H1 (cell line): ENCODE data around the gene SLC8B1. TPM values are rescaled to one million over a fixed set of nuclear protein-coding genes. Genes with fewer than 3 reads are reported as not detected.

ENCODE experiments used
- GABPA ChIP-seq: IDR thresholded peaks from 2 replicates; pipeline ENCODE4 v1.6.1; 2011; ENCODE audit warnings: mild to moderate bottlenecking, low read length, moderate library complexity, borderline replicate concordance; ENCODE audit not compliant: insufficient read depth
- KDM5A ChIP-seq: fragments of 200-600 bp; IDR thresholded peaks from 2 replicates; pipeline ENCODE4 v1.7.1; 2012; ENCODE audit warnings: mild to moderate bottlenecking, low read length, inconsistent platforms, mixed read lengths
- SRF ChIP-seq: IDR thresholded peaks from 2 replicates; pipeline ENCODE4 v1.6.1; 2011; ENCODE audit warnings: mild to moderate bottlenecking, low read depth, low read length, moderate library complexity
- TCF12 ChIP-seq: IDR thresholded peaks from 2 replicates; pipeline ENCODE4 v1.6.1; 2011; ENCODE audit warnings: low read depth, mild to moderate bottlenecking, low read length
- polyA plus RNA-seq, 7 experiments: library from polyadenylated mRNA; depleted of rRNA in 3 of 7; stranded (reverse) in 5 of 7; unstranded in 2 of 7; fragments of >200 nt in 5 of 7; fragments of 200-250 nt in 2 of 7; gene quantifications; 1 replicate in 5 of 7; 2 replicates in 1 of 7; 4 replicates in 1 of 7; pipeline versions ENCODE4 v1.2.1 to v1.2.3, GENCODE V29; 2011 to 2013; ENCODE audit warnings: missing spikeins in 2 of 7, mixed read lengths in 2 of 7
- total RNA-seq: library from RNA; stranded (reverse); fragmentation: NEBNext Ultra II Directional; extraction: Animal tissue kit (Norgen Biotek cat#: 25700); gene quantifications from 2 replicates; pipeline ENCODE4 v1.2.1, GENCODE V29; 2021

The SLC8B1 gene
- total and polyA plus RNA-seq, 2 of the 8 experiments (the other 6 are each of a cell fraction or from before 2014, with no cell fraction given), result 11.2 to 19.1 TPM

GRCh38 chr12:113310489-113310888 lies 24.4 kb downstream of the SLC8B1 start (continued):
- TF ChIP-seq GABPA (no peak), KDM5A (no peak), TCF12 (no peak), SRF (peak; percentile 83)
